Mammary epithelial cell (primary cell): ENCODE data around the gene EMC9.

ENCODE experiments used
- EZH2 ChIP-seq: IDR thresholded peaks from 2 replicates; pipeline ENCODE4 v1.6.1; 2012; ENCODE audit warnings: low read length, inconsistent platforms, borderline replicate concordance
- TF ChIP-seq, protein P1 (sequence below), 2 donors: IDR thresholded peaks in 1 of 2; conservative IDR thresholded peaks in 1 of 2; 2 replicates each; pipeline ENCODE4 v1.5.1; 2011 to 2012; ENCODE audit warnings: inconsistent platforms in 2 of 2, low read length in 2 of 2, mild to moderate bottlenecking in 2 of 2, control low read depth in 1 of 2, low read depth in 1 of 2; ENCODE audit not compliant: insufficient read depth in 1 of 2; ENCODE audit errors: extremely low read depth in 1 of 2

DNA sequence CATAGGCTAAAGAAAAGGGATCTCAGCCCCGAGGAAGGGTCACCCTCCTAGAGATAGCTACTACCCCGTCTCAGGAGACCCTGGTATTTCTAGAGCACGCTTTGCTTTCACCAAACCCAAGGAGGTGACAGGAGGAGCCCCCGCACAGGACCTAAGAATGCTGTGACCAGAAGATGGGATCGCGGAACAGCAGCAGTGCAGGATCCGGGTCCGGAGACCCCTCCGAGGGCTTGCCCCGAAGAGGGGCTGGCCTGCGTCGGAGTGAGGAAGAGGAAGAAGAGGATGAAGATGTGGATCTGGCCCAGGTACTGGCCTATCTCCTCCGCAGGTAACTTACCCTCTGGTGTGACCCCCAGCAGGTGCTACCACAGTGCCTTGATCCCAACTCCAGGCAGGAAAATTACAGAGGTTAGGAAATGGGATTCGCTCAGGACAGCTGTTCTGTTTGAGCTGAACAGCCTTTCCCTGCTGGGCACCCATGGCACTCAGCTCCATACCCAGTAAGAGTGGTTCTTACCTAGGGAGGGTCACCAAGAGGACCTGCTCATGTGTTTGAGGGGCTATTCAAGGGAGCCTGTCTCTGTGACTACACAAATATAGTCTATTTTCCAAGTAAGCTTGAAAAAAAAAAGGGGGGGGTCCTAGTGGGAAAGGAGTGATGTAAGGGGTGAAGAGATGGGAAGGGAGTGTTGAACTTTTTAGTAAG is 25.8 kb downstream of the EMC9 start:
- TF ChIP-seq, protein P1, sequence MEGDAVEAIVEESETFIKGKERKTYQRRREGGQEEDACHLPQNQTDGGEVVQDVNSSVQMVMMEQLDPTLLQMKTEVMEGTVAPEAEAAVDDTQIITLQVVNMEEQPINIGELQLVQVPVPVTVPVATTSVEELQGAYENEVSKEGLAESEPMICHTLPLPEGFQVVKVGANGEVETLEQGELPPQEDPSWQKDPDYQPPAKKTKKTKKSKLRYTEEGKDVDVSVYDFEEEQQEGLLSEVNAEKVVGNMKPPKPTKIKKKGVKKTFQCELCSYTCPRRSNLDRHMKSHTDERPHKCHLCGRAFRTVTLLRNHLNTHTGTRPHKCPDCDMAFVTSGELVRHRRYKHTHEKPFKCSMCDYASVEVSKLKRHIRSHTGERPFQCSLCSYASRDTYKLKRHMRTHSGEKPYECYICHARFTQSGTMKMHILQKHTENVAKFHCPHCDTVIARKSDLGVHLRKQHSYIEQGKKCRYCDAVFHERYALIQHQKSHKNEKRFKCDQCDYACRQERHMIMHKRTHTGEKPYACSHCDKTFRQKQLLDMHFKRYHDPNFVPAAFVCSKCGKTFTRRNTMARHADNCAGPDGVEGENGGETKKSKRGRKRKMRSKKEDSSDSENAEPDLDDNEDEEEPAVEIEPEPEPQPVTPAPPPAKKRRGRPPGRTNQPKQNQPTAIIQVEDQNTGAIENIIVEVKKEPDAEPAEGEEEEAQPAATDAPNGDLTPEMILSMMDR (conservative IDR thresholded peaks at IDR 0.05 in 1 of 2, IDR thresholded peaks at IDR 0.05 in 1 of 2; ENCODE audit: extremely low read depth in 1 of 2, insufficient read depth in 1 of 2, low read depth in 1 of 2, low read length in 2 of 2): no peak
- TF ChIP-seq EZH2: no peak
